K562 (cell line): Measurements from ENCODE around the gene CALY. TPM values are rescaled to one million over a fixed set of nuclear protein-coding genes. Genes with fewer than 3 reads are reported as not detected.

ENCODE experiments used
- ATAC-seq: fragments of 200-7000 bp; cut with Tn5 transposase; 3 replicates; pipeline ENCODE4 v1.9.1; 2020; ENCODE audit warnings: moderate library complexity
- BruUV-seq: library from RNA; stranded (reverse); fragments of 400-500 nt; replicated peaks from 2 replicates; lab custom pipeline; 2021; lab: Mats Ljungman, UMichigan
- CTCF ChIA-PET: fragments of 300-600 bp; formaldehyde crosslinking; extraction: SDS; loops from one replicate; lab custom pipeline; 2021; ENCODE audit warnings: low intra/inter-chr PET ratio; lab: Yijun Ruan, JAX
- POLR2A ChIA-PET: fragments of 300-600, 350-650 bp; sonication (Branson Sonifier 250); formaldehyde crosslinking; extraction: SDS; loops from one replicate; lab custom pipeline; 2021; ENCODE audit warnings: antibody characterized with exemption, inconsistent platforms; lab: Yijun Ruan, JAX
- DNase-seq, 4 experiments: peaks; one replicate each; pipeline versions ENCODE4 v3.0.0 to v3.0.0-alpha.2; 2011 to 2018; ENCODE audit warnings: low spot score in 3 of 4, mixed read lengths in 3 of 4; ENCODE audit errors: extremely low read depth in 1 of 4
- FAIRE-seq: peaks from 2 replicates; lab custom pipeline; 2011; peaks lifted over from hg19 to GRCh38; lab: Jason Lieb, UNC
- H2AFZ ChIP-seq: 2 replicates; pipeline ENCODE4 v1.6.0; 2011; ENCODE audit warnings: low read depth, low read length, control low read depth, inconsistent platforms
- H3K27ac ChIP-seq: fragments of 200-600 bp; 3 replicates; pipeline ENCODE4 v1.8.0; 2011; ENCODE audit warnings: low read depth, mild to moderate bottlenecking, control low read depth, inconsistent platforms, low read length, moderate library complexity, mixed read lengths; ENCODE audit errors: extremely low read depth
- H3K27me3 ChIP-seq, 2 experiments: fragments of 300-600 bp in 1 of 2; 2 replicates in 1 of 2; 3 replicates in 1 of 2; pipeline versions ENCODE4 v1.6.0 to v1.8.0; 2011; ENCODE audit warnings: inconsistent platforms in 2 of 2, low read length in 2 of 2, mild to moderate bottlenecking in 1 of 2, mixed read lengths in 1 of 2, moderate library complexity in 1 of 2; ENCODE audit not compliant: control insufficient read depth in 2 of 2, insufficient read depth in 2 of 2
- H3K36me3 ChIP-seq: fragments of 300-600 bp; 3 replicates; pipeline ENCODE4 v1.8.0; 2011; ENCODE audit warnings: mild to moderate bottlenecking, low read length, inconsistent platforms; ENCODE audit not compliant: control insufficient read depth, insufficient read depth
- H3K4me1 ChIP-seq, 2 experiments: fragments of 200-600 bp in 1 of 2; replicated peaks in 1 of 2; 2 replicates in 1 of 2; 3 replicates in 1 of 2; pipeline versions ENCODE4 v1.5.1 to v1.8.0; 2011; ENCODE audit warnings: inconsistent platforms in 2 of 2, low read length in 2 of 2, mild to moderate bottlenecking in 1 of 2, mixed read lengths in 1 of 2, moderate library complexity in 1 of 2; ENCODE audit not compliant: control insufficient read depth in 2 of 2, insufficient read depth in 2 of 2
- H3K4me2 ChIP-seq: 2 replicates; pipeline ENCODE4 v1.6.1; 2011; ENCODE audit warnings: low read length, control low read depth, inconsistent platforms, mixed read lengths; ENCODE audit not compliant: insufficient read depth
- H3K4me3 ChIP-seq: fragments of 200-600 bp; sonication (generic), shearing (Covaris generic); 2 replicates; pipeline ENCODE4 v1.5.1; 2016; ENCODE audit warnings: control low read depth, inconsistent platforms
- H3K79me2 ChIP-seq: fragments of 200-600 bp; 3 replicates; pipeline ENCODE4 v1.8.0; 2011; ENCODE audit warnings: low read length, inconsistent platforms; ENCODE audit not compliant: control insufficient read depth, insufficient read depth
- H3K9ac ChIP-seq, 2 experiments: 2 replicates each; pipeline versions ENCODE4 v1.6.0 to v1.6.1; 2011; ENCODE audit warnings: low read depth in 2 of 2, low read length in 2 of 2, control low read depth in 1 of 2, inconsistent platforms in 1 of 2, mild to moderate bottlenecking in 1 of 2, mixed read lengths in 1 of 2; ENCODE audit not compliant: insufficient read depth in 1 of 2
- H3K9me1 ChIP-seq: one replicate; pipeline ENCODE4 v1.6.0; 2011; ENCODE audit warnings: inconsistent platforms, mild to moderate bottlenecking, low read length, moderate library complexity; ENCODE audit not compliant: control insufficient read depth, insufficient read depth
- H3K9me3 ChIP-seq: replicated peaks from 2 replicates; pipeline ENCODE4 v1.5.1; 2011; ENCODE audit warnings: low read depth, low read length, inconsistent platforms; ENCODE audit not compliant: control insufficient read depth, insufficient read depth
- H4K20me1 ChIP-seq: replicated peaks from 2 replicates; pipeline ENCODE4 v1.6.1; 2011; ENCODE audit warnings: low read length, inconsistent platforms, mixed read lengths; ENCODE audit not compliant: control insufficient read depth, insufficient read depth
- ARID4B ChIP-seq: sonication (generic); formaldehyde crosslinking; IDR thresholded peaks from 2 replicates; pipeline ENCODE4 v1.8.0; 2022; ENCODE audit warnings: mild to moderate bottlenecking, missing genetic modification reagents
- ELF2 ChIP-seq: fragments of 250-450 bp; sonication (Bioruptor Pico); IDR thresholded peaks from 2 replicates; pipeline ENCODE4 v1.5.0; 2021; ENCODE audit warnings: mild to moderate bottlenecking
- FIP1L1 ChIP-seq: fragments of 200-400 bp; formaldehyde crosslinking; IDR thresholded peaks from 2 replicates; pipeline ENCODE4 v1.6.1; 2018; ENCODE audit warnings: mild to moderate bottlenecking, low read depth, low read length; ENCODE audit not compliant: poor library complexity, severe bottlenecking
- PHF8 ChIP-seq: fragments of 200-600 bp; sonication (generic); IDR thresholded peaks from 2 replicates; pipeline ENCODE4 v1.6.1; 2012; ENCODE audit warnings: mixed run types, mild to moderate bottlenecking, inconsistent platforms, low read length, moderate library complexity, borderline replicate concordance
- POLR2G ChIP-seq: fragments of 200-400 bp; formaldehyde crosslinking; IDR thresholded peaks from 2 replicates; pipeline ENCODE4 v1.6.1; 2017; ENCODE audit warnings: low read depth, mild to moderate bottlenecking, antibody characterized with exemption, low read length, moderate library complexity
- RBM22 ChIP-seq: fragments of 200-400 bp; formaldehyde crosslinking; IDR thresholded peaks from 2 replicates; pipeline ENCODE4 v1.6.1; 2018; ENCODE audit warnings: low read length, low read depth; ENCODE audit not compliant: poor library complexity, severe bottlenecking
- SMC3 ChIP-seq: conservative IDR thresholded peaks from 2 replicates; pipeline ENCODE4 v1.6.1; 2011; ENCODE audit warnings: low read depth, low read length, improper control_type of control experiment; ENCODE audit not compliant: insufficient read depth
- WGBS: fragments of 100-300 bp; shearing (Covaris generic); methylation state at CpG from one replicate; pipeline ENCODE4 v1.1.6; 2016; ENCODE audit warnings: low coverage, mixed read lengths; ENCODE audit not compliant: insufficient coverage; ENCODE audit errors: missing lambda C conversion rate; 5-methylcytosine and 5-hydroxymethylcytosine counted together
- in situ Hi-C: fragments of 300-500 bp; cut with MboI; formaldehyde crosslinking; loops from 4 replicates; pipeline ENCODE4 v1.15.0; 2018; ENCODE audit warnings: inconsistent platforms, mixed read lengths
- intact Hi-C: fragments of 100-400 bp; cut with micrococcal nuclease; formaldehyde crosslinking; loops from 2 replicates; pipeline ENCODE4 v1.14.2; 2022
- polyA plus RNA-seq, 8 experiments: library from polyadenylated mRNA; depleted of rRNA in 4 of 8; stranded (reverse) in 5 of 8; unstranded in 3 of 8; fragments of >200 nt; fragmentation: Nextera tagmentation in 2 of 8; fragmentation: Illumina TruSeq in 1 of 8; extraction: Ambion mirVana in 2 of 8; extraction: Trizol in 1 of 8; gene quantifications; 2 replicates each; pipeline versions ENCODE4 v1.2.1 to v1.2.3, GENCODE V29; 2011 to 2014; ENCODE audit warnings: inconsistent platforms in 1 of 8, missing spikeins in 1 of 8
- total RNA-seq, 7 experiments: library from RNA; depleted of rRNA in 6 of 7; stranded (reverse); fragments of >200 nt in 6 of 7; fragmentation: Illumina TruSeq in 2 of 7; extraction: Trizol in 2 of 7; gene quantifications; 2 replicates each; pipeline versions ENCODE4 v1.2.1 to v1.2.3, GENCODE V29; 2011 to 2021; ENCODE audit warnings: low replicate concordance in 1 of 7
- TF ChIP-seq, protein P1 (sequence below): sonication (generic); formaldehyde crosslinking; IDR thresholded peaks from 2 replicates; pipeline ENCODE4 v1.8.0; 2022; ENCODE audit warnings: mild to moderate bottlenecking, missing genetic modification reagents
- TF ChIP-seq, protein P2 (sequence below), 3 experiments: fragments of 200-800 bp in 1 of 3; sonication (Bioruptor generic) in 1 of 3; sonication (generic) in 1 of 3; formaldehyde crosslinking in 1 of 3; IDR thresholded peaks; 2 replicates each; pipeline versions ENCODE4 v1.6.1 to v1.8.0; 2016 to 2022; ENCODE audit warnings: mild to moderate bottlenecking in 2 of 3, missing compliant biosample characterization in 2 of 3, missing genetic modification characterization in 2 of 3, missing genetic modification reagents in 1 of 3
- TF ChIP-seq, protein P3 (sequence below): sonication (generic); formaldehyde crosslinking; IDR thresholded peaks from 2 replicates; pipeline ENCODE4 v1.9.0; 2022; ENCODE audit warnings: mild to moderate bottlenecking, missing genetic modification reagents
- TF ChIP-seq, protein P4 (sequence below): sonication (generic); formaldehyde crosslinking; IDR thresholded peaks from 2 replicates; pipeline ENCODE4 v1.5.0; 2020; ENCODE audit warnings: missing genetic modification reagents

Gene CALY
- total and polyA plus RNA-seq, 9 of the 15 experiments (the other 6 are each of a cell fraction or from before 2014, with no cell fraction given), result not detected

GRCh38 chr10:133277277-133277992 is 59.3 kb downstream of the CALY start:
- CTCF ChIA-PET, result no interaction called here
- Histone ChIP-seq H3K9me1 (peaks cover 3% of the 10 kb centered on the region), H4K20me1 (no peaks in the 10 kb centered on the region), H3K27me3 (no peaks in the 10 kb centered on the region), H3K9ac (peak overlapping the region; percentile 61 to 77; a peak in 2 of 4 replicates), H3K79me2 (no peaks in the 10 kb centered on the region), H3K36me3 (peaks cover 19% of the 10 kb centered on the region; the same call in 1 of the 3 replicates), H3K27ac (peak overlapping the region; percentile 92), H3K4me2 (peak overlapping the region; percentile 72; the same call in 1 of the 2 replicates), H2AFZ (no peak overlapping the region), H3K4me3 (no peak overlapping the region), H3K9me3 (no peaks in the 10 kb centered on the region), H3K4me1 (peaks cover 40 to 83% of the 10 kb centered on the region in 2 experiments)
- no TSS peak for BruUV-seq
- FAIRE-seq, result no peak
- POLR2A ChIA-PET, result interaction anchor here (0.9 to 1.4 kb wide), 3 partner anchors 21 to 32 kb away, joined by 3 to 4 read pairs (median 4); no protein-coding TSS in a partner anchor
- in situ Hi-C loops, result no loop called here
- no peak for DNase-seq
- ATAC-seq, result no peak
- 75% methylated on average over 5 of the region's 25 CpGs for WGBS
- intact Hi-C loops, result no loop called here
- TF ChIP-seq ARID4B (0 out of 2 replicates have a peak, but pooled peaks have one; percentile 27), SMC3 (no peak), FIP1L1 (peak; percentile 27), PHF8 (no peak), RBM22 (peak; percentile 43), POLR2G (peak; percentile 53; the same call in 1 of the 2 replicates), ELF2 (CRISPR knock-in tag) (no peak)
- TF ChIP-seq, protein P1, sequence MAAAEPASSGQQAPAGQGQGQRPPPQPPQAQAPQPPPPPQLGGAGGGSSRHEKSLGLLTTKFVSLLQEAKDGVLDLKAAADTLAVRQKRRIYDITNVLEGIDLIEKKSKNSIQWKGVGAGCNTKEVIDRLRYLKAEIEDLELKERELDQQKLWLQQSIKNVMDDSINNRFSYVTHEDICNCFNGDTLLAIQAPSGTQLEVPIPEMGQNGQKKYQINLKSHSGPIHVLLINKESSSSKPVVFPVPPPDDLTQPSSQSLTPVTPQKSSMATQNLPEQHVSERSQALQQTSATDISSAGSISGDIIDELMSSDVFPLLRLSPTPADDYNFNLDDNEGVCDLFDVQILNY, result no peak
- TF ChIP-seq, protein P2, sequence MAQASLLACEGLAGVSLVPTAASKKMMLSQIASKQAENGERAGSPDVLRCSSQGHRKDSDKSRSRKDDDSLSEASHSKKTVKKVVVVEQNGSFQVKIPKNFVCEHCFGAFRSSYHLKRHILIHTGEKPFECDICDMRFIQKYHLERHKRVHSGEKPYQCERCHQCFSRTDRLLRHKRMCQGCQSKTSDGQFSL (CRISPR knock-in tag; IDR thresholded peaks at IDR 0.05), result 0 out of 2 replicates have a peak, but pooled peaks have one; percentile 55
- TF ChIP-seq, protein P2 (tag; IDR thresholded peaks at IDR 0.05), result no peak
- TF ChIP-seq, protein P3, sequence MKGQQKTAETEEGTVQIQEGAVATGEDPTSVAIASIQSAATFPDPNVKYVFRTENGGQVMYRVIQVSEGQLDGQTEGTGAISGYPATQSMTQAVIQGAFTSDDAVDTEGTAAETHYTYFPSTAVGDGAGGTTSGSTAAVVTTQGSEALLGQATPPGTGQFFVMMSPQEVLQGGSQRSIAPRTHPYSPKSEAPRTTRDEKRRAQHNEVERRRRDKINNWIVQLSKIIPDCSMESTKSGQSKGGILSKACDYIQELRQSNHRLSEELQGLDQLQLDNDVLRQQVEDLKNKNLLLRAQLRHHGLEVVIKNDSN (CRISPR knock-in tag), result 0 out of 2 replicates have a peak, but pooled peaks have one; percentile 37
- TF ChIP-seq, protein P4, sequence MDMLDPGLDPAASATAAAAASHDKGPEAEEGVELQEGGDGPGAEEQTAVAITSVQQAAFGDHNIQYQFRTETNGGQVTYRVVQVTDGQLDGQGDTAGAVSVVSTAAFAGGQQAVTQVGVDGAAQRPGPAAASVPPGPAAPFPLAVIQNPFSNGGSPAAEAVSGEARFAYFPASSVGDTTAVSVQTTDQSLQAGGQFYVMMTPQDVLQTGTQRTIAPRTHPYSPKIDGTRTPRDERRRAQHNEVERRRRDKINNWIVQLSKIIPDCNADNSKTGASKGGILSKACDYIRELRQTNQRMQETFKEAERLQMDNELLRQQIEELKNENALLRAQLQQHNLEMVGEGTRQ, result no peak
